ENCODE measurements around the gene RPL3.
A peak's percentile ranks its signal among the peaks of the same experiment; 100 is the strongest.

Gene RPL3

GRCh38 chr22:39306456-39307361 is 12.7 kb downstream of the RPL3 start:
- peaks cover 9% of the 10 kb centered on the region for H3K36me3 Mint-ChIP-seq
- H3K4me1 Mint-ChIP-seq = peaks cover 3% of the 10 kb centered on the region
- CTCF ChIA-PET = interaction anchor here (0.8 to 9.1 kb wide), 19 partner anchors 9 to 538 kb away, joined by 3 to 134 read pairs (median 3); no protein-coding TSS in a partner anchor
- no peaks in the 10 kb centered on the region for H3K9me3 Mint-ChIP-seq
- H3K4me3 Mint-ChIP-seq = no peak overlapping the region
- peaks cover 9% of the 10 kb centered on the region for H3K27me3 Mint-ChIP-seq
- peak; percentile 71 for DNase-seq
- no peak overlapping the region for H3K27ac Mint-ChIP-seq

- no peaks in the 10 kb centered on the region for H3K9me3 Mint-ChIP-seq
- H3K27ac Mint-ChIP-seq = no peak overlapping the region
- H3K36me3 Mint-ChIP-seq = no peaks in the 10 kb centered on the region
- peaks cover 35% of the 10 kb centered on the region for H3K27me3 Mint-ChIP-seq
- H3K4me1 Mint-ChIP-seq = peaks cover 3% of the 10 kb centered on the region
- DNase-seq = no peak
- CTCF ChIA-PET = interaction anchor here (1.1 to 9.1 kb wide), 6 partner anchors 14 to 301 kb away, joined by 3 to 134 read pairs (median 4); no protein-coding TSS in a partner anchor
- H3K4me3 Mint-ChIP-seq = no peak overlapping the region
Observed at GRCh38 chr22:39303892-39304671, 15.3 kb downstream of the RPL3 start.

- CTCF ChIA-PET = interaction anchor here (1.2 to 9.1 kb wide), 5 partner anchors 15 to 300 kb away, joined by 3 to 134 read pairs (median 4); no protein-coding TSS in a partner anchor
- Mint-ChIP-seq H3K4me3 (no peak overlapping the region), H3K27ac (no peak overlapping the region), H3K4me1 (no peaks in the 10 kb centered on the region), H3K27me3 (peaks cover 43% of the 10 kb centered on the region), H3K9me3 (no peaks in the 10 kb centered on the region), H3K36me3 (no peaks in the 10 kb centered on the region)
- no peak for DNase-seq
Observed at GRCh38 chr22:39303358-39303757, 16.1 kb downstream of the RPL3 start.

GRCh38 chr22:39302431-39302960 is 16.9 kb downstream of the RPL3 start:
- Mint-ChIP-seq H3K36me3 (no peaks in the 10 kb centered on the region), H3K4me3 (no peak overlapping the region), H3K4me1 (no peaks in the 10 kb centered on the region), H3K27ac (no peak overlapping the region), H3K27me3 (peaks cover 51% of the 10 kb centered on the region), H3K9me3 (no peaks in the 10 kb centered on the region)
- CTCF ChIA-PET = interaction anchor here (9.1 kb wide), 1 partner anchor 131 kb away, joined by 134 read pairs; no protein-coding TSS in a partner anchor
- DNase-seq = no peak

GRCh38 chr22:39301926-39302325 is 17.5 kb downstream of the RPL3 start:
- no peak overlapping the region for H3K27ac Mint-ChIP-seq
- peaks cover 57% of the 10 kb centered on the region for H3K27me3 Mint-ChIP-seq
- H3K36me3 Mint-ChIP-seq = no peaks in the 10 kb centered on the region

GRCh38 chr22:39301108-39301507 is 18.3 kb downstream of the RPL3 start:
- Mint-ChIP-seq H3K4me1 (no peaks in the 10 kb centered on the region), H3K27ac (no peak overlapping the region), H3K27me3 (peaks cover 65% of the 10 kb centered on the region), H3K36me3 (no peaks in the 10 kb centered on the region), H3K4me3 (no peak overlapping the region), H3K9me3 (no peaks in the 10 kb centered on the region)
- CTCF ChIA-PET = interaction anchor here (9.1 kb wide), 1 partner anchor 129 kb away, joined by 134 read pairs; no protein-coding TSS in a partner anchor
- no peak for DNase-seq

More at GRCh38 chr22:39301926-39302325, 17.5 kb downstream of the RPL3 start:
- Mint-ChIP-seq H3K4me3 (no peak overlapping the region), H3K4me1 (no peaks in the 10 kb centered on the region), H3K9me3 (no peaks in the 10 kb centered on the region)
- DNase-seq = no peak
- CTCF ChIA-PET = interaction anchor here (9.1 kb wide), 1 partner anchor 130 kb away, joined by 134 read pairs; no protein-coding TSS in a partner anchor

- no peak overlapping the region for H3K4me3 Mint-ChIP-seq
- peaks cover 65% of the 10 kb centered on the region for H3K27me3 Mint-ChIP-seq
- no peaks in the 10 kb centered on the region for H3K4me1 Mint-ChIP-seq
- CTCF ChIA-PET = interaction anchor here (0.7 to 9.1 kb wide), 3 partner anchors 16 to 431 kb away, joined by 3 to 134 read pairs (median 3); no protein-coding TSS in a partner anchor
- no peaks in the 10 kb centered on the region for H3K36me3 Mint-ChIP-seq
- H3K27ac Mint-ChIP-seq = no peak overlapping the region
- no peak for DNase-seq
- H3K9me3 Mint-ChIP-seq = no peaks in the 10 kb centered on the region
Observed at GRCh38 chr22:39300186-39300830, 19.1 kb downstream of the RPL3 start.

- Mint-ChIP-seq H3K9me3 (no peaks in the 10 kb centered on the region), H3K36me3 (no peaks in the 10 kb centered on the region), H3K27ac (no peak overlapping the region), H3K4me3 (no peak overlapping the region), H3K27me3 (peaks cover 65% of the 10 kb centered on the region), H3K4me1 (no peaks in the 10 kb centered on the region)
- CTCF ChIA-PET = interaction anchor here (0.7 to 9.1 kb wide), 3 partner anchors 17 to 430 kb away, joined by 3 to 134 read pairs (median 3); no protein-coding TSS in a partner anchor
- no peak for DNase-seq
Observed at GRCh38 chr22:39299829-39300178, 19.6 kb downstream of the RPL3 start.

GRCh38 chr22:39298241-39298987 is 21.0 kb downstream of the RPL3 start:
- no peaks in the 10 kb centered on the region for H3K4me1 Mint-ChIP-seq
- no peak for DNase-seq
- CTCF ChIA-PET = no interaction called here
- H3K36me3 Mint-ChIP-seq = no peaks in the 10 kb centered on the region
- no peak overlapping the region for H3K4me3 Mint-ChIP-seq
- H3K27me3 Mint-ChIP-seq = peaks cover 70% of the 10 kb centered on the region
- no peaks in the 10 kb centered on the region for H3K9me3 Mint-ChIP-seq
- peak overlapping the region; percentile 49 for H3K27ac Mint-ChIP-seq

GRCh38 chr22:39297490-39298240 is 21.8 kb downstream of the RPL3 start:
- CTCF ChIA-PET = interaction anchor here (0.9 kb wide), 1 partner anchor 9 kb away, joined by 3 read pairs; no protein-coding TSS in a partner anchor
- no peaks in the 10 kb centered on the region for H3K36me3 Mint-ChIP-seq

GRCh38 chr22:39296981-39297489 is 22.4 kb downstream of the RPL3 start:
- CTCF ChIA-PET = interaction anchor here (0.9 kb wide), 1 partner anchor 9 kb away, joined by 3 read pairs; no protein-coding TSS in a partner anchor
- no peaks in the 10 kb centered on the region for H3K9me3 Mint-ChIP-seq
- DNase-seq = no peak
- no peak overlapping the region for H3K4me3 Mint-ChIP-seq
- no peaks in the 10 kb centered on the region for H3K36me3 Mint-ChIP-seq
- H3K27me3 Mint-ChIP-seq = peaks cover 64% of the 10 kb centered on the region
- no peak overlapping the region for H3K27ac Mint-ChIP-seq
- H3K4me1 Mint-ChIP-seq = no peaks in the 10 kb centered on the region

More at GRCh38 chr22:39297490-39298240, 21.8 kb downstream of the RPL3 start:
- H3K4me1 Mint-ChIP-seq = no peaks in the 10 kb centered on the region
- DNase-seq = no peak
- no peaks in the 10 kb centered on the region for H3K9me3 Mint-ChIP-seq
- peaks cover 69% of the 10 kb centered on the region for H3K27me3 Mint-ChIP-seq
- peak overlapping the region; percentile 49 for H3K27ac Mint-ChIP-seq
- no peak overlapping the region for H3K4me3 Mint-ChIP-seq

GRCh38 chr22:39296535-39296934 is 22.9 kb downstream of the RPL3 start:
- H3K36me3 Mint-ChIP-seq = no peaks in the 10 kb centered on the region
- CTCF ChIA-PET = no interaction called here
- no peak for DNase-seq
- no peaks in the 10 kb centered on the region for H3K9me3 Mint-ChIP-seq
- H3K27me3 Mint-ChIP-seq = peaks cover 59% of the 10 kb centered on the region
- no peak overlapping the region for H3K27ac Mint-ChIP-seq
- no peaks in the 10 kb centered on the region for H3K4me1 Mint-ChIP-seq
- no peak overlapping the region for H3K4me3 Mint-ChIP-seq
